ENCODE data around the gene DDX23. TPM values are rescaled to one million over a fixed set of nuclear protein-coding genes. Genes with fewer than 3 reads are reported as not detected.
"Not testable (repeated sequence)": the region's sequence is repeated elsewhere in the genome, so short reads cannot be mapped to it uniquely, and the experiment has no call there.

The DDX23 gene
- polyA plus RNA-seq, 1 of the 3 experiments (the other 2 are of a cell fraction) = 50.4 TPM

GRCh38 chr12:48861111-48861510, 9.1 kb upstream of the DDX23 start:
- POLR2A ChIA-PET = no interaction called here
- Histone ChIP-seq H3K4me3 (ENCODE audit: low read depth in 2 of 2, low read length in 1 of 2) (no peak overlapping the region), H3K9me3 (no peaks in the 10 kb centered on the region), H3K79me2 (ENCODE audit: insufficient read depth) (no peaks in the 10 kb centered on the region), H2AFZ (ENCODE audit: low read depth) (no peak overlapping the region), H4K20me1 (ENCODE audit: insufficient read depth) (no peaks in the 10 kb centered on the region), H3K9me2 (no peaks in the 10 kb centered on the region), H3K27ac (ENCODE audit: low read depth in 2 of 2, low read length in 1 of 2) (no peak overlapping the region), H3K4me2 (no peak overlapping the region), H3K27me3 (ENCODE audit: insufficient read depth) (peaks cover 16% of the 10 kb centered on the region), H3K9ac (no peak overlapping the region), H3K4me1 (ENCODE audit: control insufficient read depth in 1 of 2, insufficient read depth in 2 of 2, low read depth in 1 of 2, low read length in 1 of 2) (peaks cover 0 to 8% of the 10 kb centered on the region in 2 experiments; a peak in 1 of 4 replicates), H3K36me3 (replicated peaks in 1 of 2; ENCODE audit: control insufficient read depth in 1 of 2, insufficient read depth in 2 of 2, low read length in 1 of 2) (no peaks in the 10 kb centered on the region), H3F3A (replicated peaks; ENCODE audit: insufficient read depth) (no peaks in the 10 kb centered on the region)
- WGBS (ENCODE audit: low lambda C conversion rate) = 45% methylated on average over 2 of the region's 2 CpGs
- CTCF ChIA-PET = interaction anchor here (1.2 to 34.8 kb wide), 4 partner anchors 8 to 117 kb away, joined by 4 to 667 read pairs (median 50); partner anchors contain the start of genes DDX23 and WNT1
- DNase-seq = no peak
- TF ChIP-seq TEAD4 (IDR thresholded peaks at IDR 0.05; ENCODE audit: borderline replicate concordance, insufficient read depth) (no peak), SIN3A (IDR thresholded peaks at IDR 0.05; ENCODE audit: borderline replicate concordance, low read depth, low read length) (no peak), NRF1 (IDR thresholded peaks at IDR 0.05; ENCODE audit: low read depth, low read length) (no peak), CTCF (IDR thresholded peaks at IDR 0.05) (no peak), CHD2 (IDR thresholded peaks at IDR 0.05; ENCODE audit: low read length, partially characterized antibody) (no peak), MEF2A (IDR thresholded peaks at IDR 0.05; ENCODE audit: borderline replicate concordance, low read depth) (no peak), RFX5 (IDR thresholded peaks at IDR 0.05; ENCODE audit: low read length) (no peak), PBX3 (IDR thresholded peaks at IDR 0.05) (no peak), IRF3 (IDR thresholded peaks at IDR 0.05; ENCODE audit: low read depth, low read length) (no peak), USF1 (IDR thresholded peaks at IDR 0.05; ENCODE audit: borderline replicate concordance, low read depth) (no peak), YY1 (IDR thresholded peaks at IDR 0.05; ENCODE audit: low read depth) (no peak), FOXM1 (IDR thresholded peaks at IDR 0.05; ENCODE audit: low read depth) (no peak), EZH2phosphoT487 (IDR thresholded peaks at IDR 0.05; ENCODE audit: borderline replicate concordance, low read depth) (no peak), GABPA (IDR thresholded peaks at IDR 0.05; ENCODE audit: low read depth) (no peak), RAD21 (IDR thresholded peaks at IDR 0.05; ENCODE audit: low read length) (no peak), FOXJ3 (CRISPR knock-in tag; IDR thresholded peaks at IDR 0.05) (no peak), NFIC (IDR thresholded peaks at IDR 0.05; ENCODE audit: borderline replicate concordance) (no peak), FOSL2 (IDR thresholded peaks at IDR 0.05; ENCODE audit: borderline replicate concordance, low read depth) (no peak), MAX (IDR thresholded peaks at IDR 0.05; ENCODE audit: low read depth) (no peak)

GRCh38 chr12:48860236-48860635, 8.3 kb upstream of the DDX23 start:
- H3K27me3 ChIP-seq (ENCODE audit: insufficient read depth) = peaks cover 15% of the 10 kb centered on the region
- WGBS (ENCODE audit: low lambda C conversion rate) = 87% methylated on average over 5 of the region's 5 CpGs

More at GRCh38 chr12:48860236-48860635, 8.3 kb upstream of the DDX23 start:
- not testable (repeated sequence) for H4K20me1 ChIP-seq (ENCODE audit: insufficient read depth); H3K9me3 ChIP-seq; H3K79me2 ChIP-seq (ENCODE audit: insufficient read depth); DNase-seq; H2AFZ ChIP-seq (ENCODE audit: low read depth); H3K36me3 ChIP-seq (replicated peaks in 1 of 2; ENCODE audit: control insufficient read depth in 1 of 2, insufficient read depth in 2 of 2, low read length in 1 of 2); H3F3A ChIP-seq (replicated peaks; ENCODE audit: insufficient read depth); H3K4me2 ChIP-seq; H3K9me2 ChIP-seq; H3K4me1 ChIP-seq (ENCODE audit: control insufficient read depth in 1 of 2, insufficient read depth in 2 of 2, low read depth in 1 of 2, low read length in 1 of 2); H3K27ac ChIP-seq (ENCODE audit: low read depth in 2 of 2, low read length in 1 of 2); H3K4me3 ChIP-seq (ENCODE audit: low read depth in 2 of 2, low read length in 1 of 2); H3K9ac ChIP-seq
- ChIA-PET POLR2A (interaction anchor here (0.6 kb wide), 1 partner anchor 18 kb away, joined by 3 read pairs; no protein-coding TSS in a partner anchor), CTCF (interaction anchor here (0.9 to 34.8 kb wide), 6 partner anchors 7 to 135 kb away, joined by 3 to 667 read pairs (median 4); partner anchors contain the start of gene DDX23)

Measured in SK-N-SH (cell line).